ENCODE data around the gene HDAC2.

HDAC2 gene

DNA sequence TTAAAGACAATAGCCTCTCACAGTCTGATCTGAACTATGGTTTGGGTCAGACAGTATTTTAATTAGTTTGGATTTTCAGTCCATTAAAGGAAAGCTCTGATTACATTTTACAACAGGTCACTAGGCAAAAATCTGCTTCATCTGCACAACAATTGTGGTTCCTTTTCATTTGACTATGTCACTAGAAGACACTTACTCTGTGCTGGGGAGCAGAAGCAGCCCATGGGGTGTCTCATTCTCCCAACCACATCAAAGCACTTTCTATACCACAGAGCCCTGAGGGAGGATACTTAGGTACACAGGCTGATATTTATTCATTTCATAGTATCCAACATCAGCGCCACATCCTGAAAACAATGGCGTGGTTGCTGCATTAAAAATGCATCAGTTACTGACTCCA is 36.6 kb upstream of the HDAC2 start:
- Histone ChIP-seq H3K9ac (ENCODE audit: low read length) (no peak overlapping the region), H3K27me3 (replicated peaks; ENCODE audit: insufficient read depth, low read length) (no peaks in the 10 kb centered on the region; the same call in 1 of the 2 replicates), H3K9me2 (replicated peaks; ENCODE audit: insufficient read depth, low read length) (no peaks in the 10 kb centered on the region), H3K4me2 (ENCODE audit: low read depth, low read length) (peak overlapping the region; percentile 38; the same call in 1 of the 2 replicates), H3K9me3 (replicated peaks; ENCODE audit: insufficient read depth, low read length) (no peaks in the 10 kb centered on the region), H3K4me3 (ENCODE audit: low read length) (no peak overlapping the region), H2AFZ (ENCODE audit: low read length) (no peak overlapping the region), H3K27ac (ENCODE audit: low read length) (no peak overlapping the region), H3F3A (ENCODE audit: insufficient read depth, low read length) (no peaks in the 10 kb centered on the region), H3K79me2 (ENCODE audit: low read length) (no peaks in the 10 kb centered on the region), H3K4me1 (ENCODE audit: low read length) (peaks cover 11% of the 10 kb centered on the region), H4K20me1 (ENCODE audit: insufficient read depth, low read length) (no peaks in the 10 kb centered on the region), H3K36me3 (replicated peaks; ENCODE audit: insufficient read depth, low read length) (no peaks in the 10 kb centered on the region)
- DNase-seq: peak; percentile 93
- TF ChIP-seq CTCF (IDR thresholded peaks at IDR 0.05; ENCODE audit: low read length): no peak
- no peak for TF ChIP-seq EZH2 (optimal IDR thresholded peaks at IDR 0.05; ENCODE audit: low read depth, low read length)

- Histone ChIP-seq H3K27me3 (replicated peaks; ENCODE audit: insufficient read depth, low read length) (no peaks in the 10 kb centered on the region), H3K4me3 (ENCODE audit: low read length) (no peak overlapping the region), H3K27ac (ENCODE audit: low read length) (no peak overlapping the region), H3K9ac (ENCODE audit: low read length) (no peak overlapping the region), H2AFZ (ENCODE audit: low read length) (no peak overlapping the region), H3K79me2 (ENCODE audit: low read length) (no peaks in the 10 kb centered on the region), H4K20me1 (ENCODE audit: insufficient read depth, low read length) (no peaks in the 10 kb centered on the region), H3K4me1 (ENCODE audit: low read length) (no peaks in the 10 kb centered on the region), H3K36me3 (replicated peaks; ENCODE audit: insufficient read depth, low read length) (no peaks in the 10 kb centered on the region), H3K9me3 (replicated peaks; ENCODE audit: insufficient read depth, low read length) (no peaks in the 10 kb centered on the region), H3K9me2 (replicated peaks; ENCODE audit: insufficient read depth, low read length) (no peaks in the 10 kb centered on the region), H3F3A (ENCODE audit: insufficient read depth, low read length) (no peaks in the 10 kb centered on the region), H3K4me2 (ENCODE audit: low read depth, low read length) (no peak overlapping the region)
- TF ChIP-seq EZH2phosphoT487 (IDR thresholded peaks at IDR 0.05; ENCODE audit: low read length): no peak
- no peak for TF ChIP-seq CTCF (IDR thresholded peaks at IDR 0.05; ENCODE audit: low read length)
- no peak for TF ChIP-seq EZH2 (optimal IDR thresholded peaks at IDR 0.05; ENCODE audit: low read depth, low read length)
- DNase-seq: no peak
Observed at GRCh38 chr6:114001354-114001753, 30.4 kb upstream of the HDAC2 start.

GRCh38 chr6:114000069-114000468 is 29.1 kb upstream of the HDAC2 start:
- H3K9me3 ChIP-seq (replicated peaks; ENCODE audit: insufficient read depth, low read length): no peaks in the 10 kb centered on the region
- H3F3A ChIP-seq (ENCODE audit: insufficient read depth, low read length): no peaks in the 10 kb centered on the region
- H3K36me3 ChIP-seq (replicated peaks; ENCODE audit: insufficient read depth, low read length): no peaks in the 10 kb centered on the region
- TF ChIP-seq CTCF (IDR thresholded peaks at IDR 0.05; ENCODE audit: low read length): no peak
- TF ChIP-seq EZH2phosphoT487 (IDR thresholded peaks at IDR 0.05; ENCODE audit: low read length): no peak
- H4K20me1 ChIP-seq (ENCODE audit: insufficient read depth, low read length): no peaks in the 10 kb centered on the region
- no peak overlapping the region for H3K4me3 ChIP-seq (ENCODE audit: low read length)
- no peak overlapping the region for H3K9ac ChIP-seq (ENCODE audit: low read length)
- H3K4me2 ChIP-seq (ENCODE audit: low read depth, low read length): no peak overlapping the region
- no peaks in the 10 kb centered on the region for H3K9me2 ChIP-seq (replicated peaks; ENCODE audit: insufficient read depth, low read length)
- no peak overlapping the region for H2AFZ ChIP-seq (ENCODE audit: low read length)
- H3K27ac ChIP-seq (ENCODE audit: low read length): no peak overlapping the region
- no peak for DNase-seq
- no peaks in the 10 kb centered on the region for H3K27me3 ChIP-seq (replicated peaks; ENCODE audit: insufficient read depth, low read length)
- no peaks in the 10 kb centered on the region for H3K79me2 ChIP-seq (ENCODE audit: low read length)
- H3K4me1 ChIP-seq (ENCODE audit: low read length): no peaks in the 10 kb centered on the region

Data from MM.1S (cell line).